B cell (primary cell): ENCODE data around the gene NT5M. TPM values are rescaled to one million over a fixed set of nuclear protein-coding genes. Genes with fewer than 3 reads are reported as not detected.

ENCODE experiments used
- ATAC-seq: fragments of 200-7000 bp; cut with Tn5 transposase; one replicate; pipeline ENCODE4 v1.10.0; 2021; ENCODE audit warnings: low read depth, mild to moderate bottlenecking, moderate number of reproducible peaks, moderate library complexity
- CTCF ChIA-PET: fragments of 350-600 bp; sonication (Branson Sonifier 250); formaldehyde crosslinking; loops from one replicate; lab custom pipeline; 2021; ENCODE audit warnings: antibody characterized with exemption, inconsistent platforms; lab: Charles Lee
- POLR2A ChIA-PET: fragments of 350-600 bp; sonication (Branson Sonifier 250); formaldehyde crosslinking; loops from one replicate; lab custom pipeline; 2021; ENCODE audit warnings: antibody characterized with exemption; lab: Charles Lee
- DNase-seq: peaks from one replicate; pipeline ENCODE4 v3.0.0; 2013
- H2AFZ ChIP-seq: 2 replicates; pipeline ENCODE4 v1.6.1; 2012; ENCODE audit warnings: mild to moderate bottlenecking, low read depth, low read length; ENCODE audit not compliant: insufficient read depth, poor library complexity, severe bottlenecking
- H3K27ac ChIP-seq, 2 donors: 1 replicate in 1 of 2; 2 replicates in 1 of 2; pipeline ENCODE4 v1.5.1; 2012 to 2013; ENCODE audit warnings: low read length in 2 of 2, mild to moderate bottlenecking in 2 of 2, moderate library complexity in 1 of 2
- H3K27me3 ChIP-seq, 4 experiments: fragments of 200-600 bp in 1 of 4; sonication (generic) in 1 of 4; replicated peaks in 1 of 4; 1 replicate in 2 of 4; 2 replicates in 2 of 4; pipeline versions ENCODE4 v1.6.1 to v1.7.0; 2013 to 2016; ENCODE audit warnings: low read length in 3 of 4, mild to moderate bottlenecking in 2 of 4, mixed read lengths in 1 of 4, moderate library complexity in 1 of 4; ENCODE audit not compliant: insufficient read depth in 4 of 4, control insufficient read depth in 3 of 4; ENCODE audit errors: control extremely low read depth in 1 of 4
- H3K36me3 ChIP-seq, 2 experiments: replicated peaks in 1 of 2; 1 replicate in 1 of 2; 2 replicates in 1 of 2; pipeline versions ENCODE4 v1.6.1 to v1.7.1; 2013; ENCODE audit warnings: low read length in 1 of 2; ENCODE audit not compliant: insufficient read depth in 2 of 2, control insufficient read depth in 1 of 2; ENCODE audit errors: control extremely low read depth in 1 of 2, extremely low read depth in 1 of 2
- H3K4me1 ChIP-seq, 2 donors: fragments of 200-600 bp in 1 of 2; sonication (generic) in 1 of 2; 1 replicate in 1 of 2; 2 replicates in 1 of 2; pipeline versions ENCODE4 v1.5.1 to v1.6.1; 2013 to 2017; ENCODE audit warnings: low read length in 2 of 2; ENCODE audit not compliant: control insufficient read depth in 2 of 2, insufficient read depth in 2 of 2
- H3K4me2 ChIP-seq: replicated peaks from 2 replicates; pipeline ENCODE3; 2012; ENCODE audit warnings: mild to moderate bottlenecking, low read depth, low read length; ENCODE audit not compliant: poor library complexity, severe bottlenecking
- H3K4me3 ChIP-seq, 5 experiments: fragments of 200-600 bp in 1 of 5; sonication (generic) in 1 of 5; 1 replicate in 3 of 5; 2 replicates in 2 of 5; pipeline versions ENCODE4 v1.5.1 to v1.7.0; 2011 to 2016; ENCODE audit warnings: low read length in 4 of 5, mild to moderate bottlenecking in 4 of 5, low read depth in 2 of 5, control low read depth in 1 of 5, moderate library complexity in 1 of 5; ENCODE audit not compliant: insufficient read depth in 1 of 5; ENCODE audit errors: control extremely low read depth in 1 of 5, extremely low read depth in 1 of 5
- H3K79me2 ChIP-seq: fragments of 200-600 bp; sonication (generic); one replicate; pipeline ENCODE4 v1.6.0; 2016; ENCODE audit warnings: low read length; ENCODE audit not compliant: control insufficient read depth, insufficient read depth
- H3K9ac ChIP-seq: fragments of 200-600 bp; sonication (generic); 2 replicates; pipeline ENCODE4 v1.6.1; 2017; ENCODE audit warnings: mild to moderate bottlenecking, low read length, moderate library complexity
- H3K9me3 ChIP-seq, 3 donors: one replicate each; pipeline versions ENCODE4 v1.6.1 to v1.7.1; 2013; ENCODE audit warnings: low read length in 2 of 3; ENCODE audit not compliant: control insufficient read depth in 2 of 3, insufficient read depth in 1 of 3; ENCODE audit errors: control extremely low read depth in 1 of 3
- H4K20me1 ChIP-seq: 2 replicates; pipeline ENCODE4 v1.6.0; 2012; ENCODE audit warnings: mild to moderate bottlenecking, low read length; ENCODE audit not compliant: insufficient read depth, control insufficient read depth, poor library complexity, severe bottlenecking
- H3K27ac Mint-ChIP-seq: one replicate; pipeline ENCODE4 v1.8.0; 2021; ENCODE audit warnings: mixed read lengths
- H3K27me3 Mint-ChIP-seq: one replicate; pipeline ENCODE4 v1.8.0; 2021; ENCODE audit warnings: mixed read lengths
- H3K4me1 Mint-ChIP-seq: one replicate; pipeline ENCODE4 v1.8.0; 2021; ENCODE audit warnings: mixed read lengths
- H3K4me3 Mint-ChIP-seq: one replicate; pipeline ENCODE4 v1.8.0; 2021; ENCODE audit warnings: mixed read lengths
- H3K9me3 Mint-ChIP-seq: one replicate; pipeline ENCODE4 v1.8.0; 2022; ENCODE audit warnings: mixed read lengths; ENCODE audit not compliant: insufficient read depth
- CTCF ChIP-seq: fragments of 200-600 bp; IDR thresholded peaks from one replicate; pipeline ENCODE4 v1.8.0; 2022; ENCODE audit warnings: antibody characterized with exemption, mild to moderate bottlenecking
- EZH2 ChIP-seq: IDR thresholded peaks from 2 replicates; pipeline ENCODE4 v1.6.1; 2012; ENCODE audit warnings: borderline replicate concordance, low read depth, mild to moderate bottlenecking, moderate library complexity, low read length; ENCODE audit not compliant: insufficient read depth, poor library complexity, severe bottlenecking
- WGBS: methylation state at CpG from one replicate; pipeline ENCODE4 v1.1.5; 2013; ENCODE audit warnings: missing lambda C conversion rate; ENCODE audit not compliant: insufficient coverage; 5-methylcytosine and 5-hydroxymethylcytosine counted together
- intact Hi-C: fragments of 100-400 bp; cut with micrococcal nuclease; formaldehyde crosslinking; loops from one replicate; pipeline ENCODE4 v1.10.0; 2022
- polyA plus RNA-seq: library from polyadenylated mRNA; depleted of rRNA; stranded (reverse); fragments of >200 nt; gene quantifications from 2 replicates; pipeline ENCODE4 v1.2.3, GENCODE V29; 2012
- total RNA-seq, 2 donors: library from RNA; stranded (reverse); fragments of 120-200 nt in 1 of 2; gene quantifications; 1 replicate in 1 of 2; 2 replicates in 1 of 2; pipeline versions ENCODE4 v1.2.3 to v1.2.4, GENCODE V29; 2013 to 2022

The NT5M gene
- total and polyA plus RNA-seq, 2 donors (not counting 1 experiment from before 2014, with no cell fraction given), result 0.40 to 0.47 TPM

- Mint-ChIP-seq H3K9me3 (no peaks in the 10 kb centered on the region), H3K27me3 (no peaks in the 10 kb centered on the region), H3K4me1 (peaks cover 38% of the 10 kb centered on the region), H3K27ac (peak overlapping the region; percentile 78), H3K4me3 (peak overlapping the region; percentile 86)
- ChIA-PET POLR2A (interaction anchor here (0.7 to 1.2 kb wide), 2 partner anchors 259 to 304 kb away, joined by 3 read pairs; no protein-coding TSS in a partner anchor), CTCF (interaction anchor here (0.7 to 1.1 kb wide), 2 partner anchors 9 to 238 kb away, joined by 3 to 4 read pairs; no protein-coding TSS in a partner anchor)
- H4K20me1 ChIP-seq, result peaks cover 64% of the 10 kb centered on the region
- no CpG with 5 or more reads among the region's 4 CpGs for WGBS
- intact Hi-C loops, result no loop called here
- H3K9ac ChIP-seq, result no peak overlapping the region
- ATAC-seq, result no peak
- peaks cover 2 to 6% of the 10 kb centered on the region in 2 experiments for H3K36me3 ChIP-seq
- no peak for DNase-seq
- H3K4me3 ChIP-seq, result peak overlapping the region in 1 of 5 experiments; percentile 98
- peaks cover 62% of the 10 kb centered on the region for H3K79me2 ChIP-seq
- peak overlapping the region; percentile 91 for H3K4me2 ChIP-seq
- no peak for TF ChIP-seq CTCF
- no peak for TF ChIP-seq EZH2
- H3K27me3 ChIP-seq, result no peaks in the 10 kb centered on the region
- H2AFZ ChIP-seq, result no peak overlapping the region
- no peak overlapping the region for H3K27ac ChIP-seq
- no peaks in the 10 kb centered on the region for H3K9me3 ChIP-seq
- H3K4me1 ChIP-seq, result peaks cover 20% of the 10 kb centered on the region in 2 donors
These were observed 23.9 kb upstream of the NT5M start for GRCh38 chr17:17279316-17279715.
